GM12878 (cell line): Measurements from ENCODE around the gene SCAF8. TPM values are rescaled to one million over a fixed set of nuclear protein-coding genes. Genes with fewer than 3 reads are reported as not detected.

Source experiments
- ATAC-seq: fragments of 200-7000 bp; cut with Tn5 transposase; 3 replicates; pipeline ENCODE4 v1.9.1; 2020; ENCODE audit warnings: mild to moderate bottlenecking, moderate library complexity
- BruUV-seq: library from RNA; stranded (reverse); fragments of 400-500 nt; replicated peaks from 2 replicates; lab custom pipeline; 2021; lab: Mats Ljungman, UMichigan
- CTCF ChIA-PET: fragments of 300-600 bp; sonication (Branson Sonifier 250); formaldehyde crosslinking; extraction: SDS; loops from one replicate; lab custom pipeline; 2021; ENCODE audit warnings: inconsistent platforms; lab: Yijun Ruan, JAX
- POLR2A ChIA-PET: fragments of 350-600 bp; formaldehyde crosslinking; extraction: SDS; loops from one replicate; lab custom pipeline; 2021; ENCODE audit warnings: inconsistent platforms; lab: Charles Lee
- RAD21 ChIA-PET: fragments of 300-600 bp; sonication (Branson Sonifier 250); formaldehyde crosslinking; loops from one replicate; lab custom pipeline; 2023; ENCODE audit warnings: antibody characterized with exemption; ENCODE audit not compliant: unreplicated experiment; lab: Charles Lee
- SMC1A ChIA-PET: fragments of 300-600 bp; sonication (Branson Sonifier 250); formaldehyde crosslinking; loops from one replicate; lab custom pipeline; 2023; ENCODE audit not compliant: unreplicated experiment, uncharacterized antibody; lab: Charles Lee
- DNase-seq: peaks from one replicate; pipeline ENCODE4 v3.0.0-alpha.2; 2011; ENCODE audit warnings: low read depth, low spot score
- FAIRE-seq: peaks from 3 replicates; lab custom pipeline; 2011; peaks lifted over from hg19 to GRCh38; lab: Jason Lieb, UNC
- H2AFZ ChIP-seq: 2 replicates; pipeline ENCODE4 v1.6.0; 2011; ENCODE audit warnings: low read depth, low read length, control low read depth; ENCODE audit not compliant: control insufficient read depth
- H3K27ac ChIP-seq: 2 replicates; pipeline ENCODE4 v1.5.1; 2011; ENCODE audit warnings: control low read depth; ENCODE audit not compliant: control insufficient read depth, insufficient read depth
- H3K27me3 ChIP-seq, 2 experiments: replicated peaks in 1 of 2; 2 replicates each; pipeline versions ENCODE4 v1.6.0 to v1.6.1; 2011; ENCODE audit warnings: low read length in 1 of 2; ENCODE audit not compliant: control insufficient read depth in 2 of 2, insufficient read depth in 2 of 2
- H3K36me3 ChIP-seq, 2 experiments: 2 replicates each; pipeline ENCODE4 v1.5.1; 2011; ENCODE audit warnings: low read length in 1 of 2; ENCODE audit not compliant: control insufficient read depth in 2 of 2, insufficient read depth in 2 of 2
- H3K4me1 ChIP-seq: 2 replicates; pipeline ENCODE4 v1.6.1; 2011; ENCODE audit warnings: mild to moderate bottlenecking, low read length, moderate library complexity, mixed read lengths; ENCODE audit not compliant: control insufficient read depth, insufficient read depth
- H3K4me2 ChIP-seq: 2 replicates; pipeline ENCODE4 v1.6.0; 2011; ENCODE audit warnings: control low read depth; ENCODE audit not compliant: control insufficient read depth, insufficient read depth
- H3K4me3 ChIP-seq: fragments of 200-600 bp; sonication (generic); 2 replicates; pipeline ENCODE4 v1.5.1; 2016
- H3K79me2 ChIP-seq: 2 replicates; pipeline ENCODE4 v1.6.0; 2011; ENCODE audit warnings: low read length; ENCODE audit not compliant: control insufficient read depth, insufficient read depth
- H3K9ac ChIP-seq: 2 replicates; pipeline ENCODE4 v1.8.0; 2011; ENCODE audit warnings: low read length, control low read depth, mixed read lengths; ENCODE audit not compliant: control insufficient read depth, insufficient read depth
- H3K9me3 ChIP-seq: replicated peaks from 3 replicates; pipeline ENCODE4 v1.5.1; 2011; ENCODE audit warnings: mild to moderate bottlenecking, low read length; ENCODE audit not compliant: control insufficient read depth, insufficient read depth
- H4K20me1 ChIP-seq: 2 replicates; pipeline ENCODE4 v1.6.0; 2011; ENCODE audit not compliant: control insufficient read depth, insufficient read depth
- BCL11A ChIP-seq: IDR thresholded peaks from 2 replicates; pipeline ENCODE4 v1.6.1; 2011; ENCODE audit warnings: low read depth, low read length
- BCLAF1 ChIP-seq: fragments of 450-650 bp; IDR thresholded peaks from 2 replicates; pipeline ENCODE4 v1.6.1; 2017; ENCODE audit warnings: antibody characterized with exemption, mild to moderate bottlenecking, moderate library complexity
- MEF2B ChIP-seq: fragments of 450-650 bp; IDR thresholded peaks from 2 replicates; pipeline ENCODE4 v1.6.1; 2018; ENCODE audit warnings: mild to moderate bottlenecking, moderate library complexity; ENCODE audit not compliant: partially characterized antibody, poor library complexity, severe bottlenecking
- POU2F2 ChIP-seq: IDR thresholded peaks from 3 replicates; pipeline ENCODE4 v1.6.1; 2011; ENCODE audit warnings: low read depth, mild to moderate bottlenecking, low read length, borderline replicate concordance
- TCF7 ChIP-seq: IDR thresholded peaks from 2 replicates; pipeline ENCODE4 v1.6.1; 2014; ENCODE audit warnings: antibody characterized with exemption, borderline replicate concordance
- WGBS: methylation state at CpG from one replicate; pipeline ENCODE4 v1.1.6; 2016; ENCODE audit warnings: low lambda C conversion rate; ENCODE audit not compliant: insufficient replicate concordance, insufficient coverage; ENCODE audit errors: missing lambda C conversion rate; 5-methylcytosine and 5-hydroxymethylcytosine counted together
- in situ Hi-C: fragments of 300-500 bp; cut with MboI; formaldehyde crosslinking; loops from 9 replicates; pipeline ENCODE4 v1.14.3; 2018; ENCODE audit warnings: mixed read lengths
- intact Hi-C: fragments of 100-400 bp; cut with micrococcal nuclease; formaldehyde crosslinking; loops from one replicate; pipeline ENCODE4 v1.14.2; 2022; ENCODE audit not compliant: unreplicated experiment
- polyA plus RNA-seq, 11 experiments: library from polyadenylated mRNA; depleted of rRNA in 4 of 11; unstranded in 6 of 11; stranded (reverse) in 5 of 11; fragments of >200 nt; fragmentation: Nextera tagmentation in 4 of 11; fragmentation: Illumina TruSeq in 1 of 11; extraction: Ambion mirVana in 4 of 11; extraction: Trizol in 1 of 11; gene quantifications; 1 replicate in 1 of 11; 2 replicates in 10 of 11; pipeline versions ENCODE4 v1.2.1 to v1.2.3, GENCODE V29; 2011 to 2016; ENCODE audit warnings: inconsistent platforms in 2 of 11, missing spikeins in 2 of 11, low read depth in 1 of 11
- total RNA-seq, 4 experiments: library from RNA; depleted of rRNA in 3 of 4; stranded (reverse); fragments of >200 nt in 3 of 4; fragmentation: Illumina TruSeq in 1 of 4; extraction: Trizol in 1 of 4; gene quantifications; 2 replicates each; pipeline versions ENCODE4 v1.2.1 to v1.2.3, GENCODE V29; 2013 to 2021

Gene SCAF8
- total and polyA plus RNA-seq, 10 of the 15 experiments (the other 5 are each of a cell fraction or from before 2014, with no cell fraction given), result 8.1 to 28.8 (median 15.9) TPM

DNA sequence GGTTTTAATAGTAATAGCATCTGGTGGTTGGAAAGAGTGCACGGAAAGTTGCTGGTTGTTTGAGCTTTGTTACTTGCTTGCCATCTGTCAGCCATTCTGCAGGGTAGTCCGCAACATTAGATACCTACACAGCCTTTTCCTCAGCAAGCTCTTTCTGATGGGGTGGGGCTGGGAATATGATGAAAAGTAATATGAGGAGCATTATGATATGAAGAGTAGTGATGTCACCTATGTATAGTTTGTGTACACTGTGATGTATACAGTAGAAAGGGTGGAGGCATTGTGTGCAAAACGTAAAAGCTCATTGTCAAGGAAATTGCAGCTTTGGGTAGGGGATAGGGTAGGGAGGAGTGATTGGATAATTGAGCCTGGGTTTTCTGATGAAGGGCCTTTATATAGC is 16.1 kb downstream of the SCAF8 start:
- DNase-seq, result no peak
- no peak for FAIRE-seq
- in situ Hi-C loops (loop anchor here (25.0 kb wide), 1 partner anchor 1762 kb away; the partner anchor contains the start of gene FBXO5), intact Hi-C loops (no loop called here)
- RAD21 ChIA-PET, result no interaction called here
- ATAC-seq, result no peak
- H3K9ac ChIP-seq, result no peak overlapping the region
- WGBS, result 100% methylated on average over 3 of the region's 3 CpGs
- peaks cover 3% of the 10 kb centered on the region for H3K9me3 ChIP-seq
- TF ChIP-seq TCF7 (no peak), MEF2B (no peak), BCLAF1 (no peak), BCL11A (no peak), POU2F2 (no peak)
- no TSS peak for BruUV-seq
- H3K27me3 ChIP-seq, result no peaks in the 10 kb centered on the region
- H3K36me3 ChIP-seq, result no peaks in the 10 kb centered on the region; a peak in 1 of 4 replicates
- CTCF ChIA-PET, result no interaction called here
- no peak overlapping the region for H3K4me2 ChIP-seq
- no peak overlapping the region for H2AFZ ChIP-seq
- peaks cover 85% of the 10 kb centered on the region for H3K79me2 ChIP-seq
- no peaks in the 10 kb centered on the region for H4K20me1 ChIP-seq
- POLR2A ChIA-PET, result interaction anchor here (0.6 kb wide), 1 partner anchor 338 kb away, joined by 7 read pairs; no protein-coding TSS in a partner anchor
- no peak overlapping the region for H3K27ac ChIP-seq
- no peaks in the 10 kb centered on the region for H3K4me1 ChIP-seq
- SMC1A ChIA-PET, result interaction anchor here (0.6 to 1.0 kb wide), 3 partner anchors 9 to 11 kb away, joined by 3 to 4 read pairs (median 3); no protein-coding TSS in a partner anchor
- H3K4me3 ChIP-seq, result no peak overlapping the region
